GM21390 (cell line): Measurements from ENCODE around the gene TMEM220.
"Not testable (repeated sequence)": the region's sequence is repeated elsewhere in the genome, so short reads cannot be mapped to it uniquely, and the experiment has no call there.

Source experiments
- ATAC-seq: cut with Tn5 transposase; IDR thresholded peaks from one replicate; pipeline ENCODE4 v1.9.1; 2021; ENCODE audit not compliant: unreplicated experiment

TMEM220 gene

GRCh38 chr17:10755592-10756127 is 25.8 kb upstream of the TMEM220 start:
- no peak for ATAC-seq

GRCh38 chr17:10754861-10755591 is 25.2 kb upstream of the TMEM220 start:
- ATAC-seq, result no peak

- ATAC-seq, result no peak
These were observed 24.3 kb upstream of the TMEM220 start for GRCh38 chr17:10754109-10754508.

GRCh38 chr17:10752696-10753095 is 22.9 kb upstream of the TMEM220 start:
- no peak for ATAC-seq

- ATAC-seq, result no peak
These were observed 21.7 kb upstream of the TMEM220 start for GRCh38 chr17:10751563-10751962.

GRCh38 chr17:10750210-10750609 is 20.4 kb upstream of the TMEM220 start:
- no peak for ATAC-seq

- no peak for ATAC-seq
These were observed 18.8 kb upstream of the TMEM220 start for GRCh38 chr17:10748531-10749181.

GRCh38 chr17:10745231-10745630 is 15.4 kb upstream of the TMEM220 start:
- no peak for ATAC-seq

- no peak for ATAC-seq
These were observed 14.7 kb upstream of the TMEM220 start for GRCh38 chr17:10744501-10745000.

- ATAC-seq, result no peak
These were observed 13.6 kb upstream of the TMEM220 start for GRCh38 chr17:10743316-10744009.

- no peak for ATAC-seq
These were observed 12.6 kb upstream of the TMEM220 start for GRCh38 chr17:10742431-10742830.

GRCh38 chr17:10741416-10742135 is 11.8 kb upstream of the TMEM220 start:
- no peak for ATAC-seq

- no peak for ATAC-seq
These were observed 9.6 kb upstream of the TMEM220 start for GRCh38 chr17:10739386-10739785.

- no peak for ATAC-seq
These were observed 8.9 kb upstream of the TMEM220 start for GRCh38 chr17:10738521-10739258.

GRCh38 chr17:10737736-10738135 is 7.9 kb upstream of the TMEM220 start:
- no peak for ATAC-seq

GRCh38 chr17:10737168-10737622 is 7.4 kb upstream of the TMEM220 start:
- ATAC-seq, result no peak

GRCh38 chr17:10735821-10736220 is 6.0 kb upstream of the TMEM220 start:
- no peak for ATAC-seq

GRCh38 chr17:10735251-10735650 is 5.4 kb upstream of the TMEM220 start:
- ATAC-seq, result no peak

GRCh38 chr17:10733666-10734065 is 3.8 kb upstream of the TMEM220 start:
- no peak for ATAC-seq

GRCh38 chr17:10732121-10732520 is 2.3 kb upstream of the TMEM220 start:
- not testable (repeated sequence) for ATAC-seq
